ENCODE measurements around the gene NSRP1. TPM values are rescaled to one million over a fixed set of nuclear protein-coding genes. Genes with fewer than 3 reads are reported as not detected.
"Not testable (repeated sequence)": the region's sequence is repeated elsewhere in the genome, so short reads cannot be mapped to it uniquely, and the experiment has no call there.

The NSRP1 gene
- total RNA-seq, 2 experiments from 2014 or later, result 26.1 to 29.7 TPM

- Mint-ChIP-seq H3K27me3 (peaks cover 15% of the 10 kb centered on the region), H3K9me3 (no peaks in the 10 kb centered on the region), H3K4me3 (no peak overlapping the region), H3K36me3 (no peaks in the 10 kb centered on the region), H3K27ac (no peak overlapping the region), H3K4me1 (peaks cover 6% of the 10 kb centered on the region)
- no peak for DNase-seq
Measured at GRCh38 chr17:30103921-30104320, 12.7 kb upstream of the NSRP1 start.

GRCh38 chr17:30104575-30105339, 11.9 kb upstream of the NSRP1 start:
- Mint-ChIP-seq H3K27ac (no peak overlapping the region), H3K9me3 (no peaks in the 10 kb centered on the region), H3K4me3 (peak overlapping the region; percentile 80), H3K4me1 (peaks cover 6% of the 10 kb centered on the region), H3K36me3 (no peaks in the 10 kb centered on the region), H3K27me3 (peaks cover 17% of the 10 kb centered on the region)
- peak; percentile 65 for DNase-seq

- peaks cover 20% of the 10 kb centered on the region for H3K4me1 Mint-ChIP-seq
- no peaks in the 10 kb centered on the region for H3K9me3 Mint-ChIP-seq
- no peak for DNase-seq
- H3K27ac Mint-ChIP-seq, result no peak overlapping the region
- no peak overlapping the region for H3K4me3 Mint-ChIP-seq
- H3K27me3 Mint-ChIP-seq, result peaks cover 11% of the 10 kb centered on the region
- H3K36me3 Mint-ChIP-seq, result peaks cover 5% of the 10 kb centered on the region
Measured at GRCh38 chr17:30112794-30113193, 3.8 kb upstream of the NSRP1 start.

GRCh38 chr17:30113213-30113612, 3.4 kb upstream of the NSRP1 start:
- H3K9me3 Mint-ChIP-seq, result no peaks in the 10 kb centered on the region
- peaks cover 24% of the 10 kb centered on the region for H3K4me1 Mint-ChIP-seq
- H3K27me3 Mint-ChIP-seq, result peaks cover 10% of the 10 kb centered on the region
- H3K27ac Mint-ChIP-seq, result no peak overlapping the region
- H3K4me3 Mint-ChIP-seq, result no peak overlapping the region
- peaks cover 7% of the 10 kb centered on the region for H3K36me3 Mint-ChIP-seq
- DNase-seq, result peak; percentile 20

- no peaks in the 10 kb centered on the region for H3K27me3 Mint-ChIP-seq
- peaks cover 26% of the 10 kb centered on the region for H3K36me3 Mint-ChIP-seq
- H3K9me3 Mint-ChIP-seq, result no peaks in the 10 kb centered on the region
- no peak for DNase-seq
- H3K4me3 Mint-ChIP-seq, result peak overlapping the region; percentile 95
- peak overlapping the region; percentile 98 for H3K27ac Mint-ChIP-seq
- H3K4me1 Mint-ChIP-seq, result peaks cover 46% of the 10 kb centered on the region
Measured at GRCh38 chr17:30116345-30116660, 313 bp upstream of the NSRP1 start.

GRCh38 chr17:30117675-30118081, 1.1 kb downstream of the NSRP1 start:
- H3K4me1 Mint-ChIP-seq, result peaks cover 45% of the 10 kb centered on the region
- peak overlapping the region; percentile 95 for H3K4me3 Mint-ChIP-seq
- H3K27ac Mint-ChIP-seq, result peak overlapping the region; percentile 98
- no peaks in the 10 kb centered on the region for H3K27me3 Mint-ChIP-seq
- no peak for DNase-seq
- H3K36me3 Mint-ChIP-seq, result peaks cover 33% of the 10 kb centered on the region
- H3K9me3 Mint-ChIP-seq, result no peaks in the 10 kb centered on the region

- H3K27me3 Mint-ChIP-seq, H3K27ac Mint-ChIP-seq, H3K9me3 Mint-ChIP-seq, DNase-seq: not testable (repeated sequence)
- Mint-ChIP-seq H3K4me3 (peak overlapping the region; percentile 95), H3K36me3 (peaks cover 34% of the 10 kb centered on the region), H3K4me1 (peaks cover 37% of the 10 kb centered on the region)
Measured at GRCh38 chr17:30118635-30119034, 2.0 kb downstream of the NSRP1 start.

GRCh38 chr17:30124273-30124796, 7.7 kb downstream of the NSRP1 start:
- Mint-ChIP-seq H3K9me3 (no peaks in the 10 kb centered on the region), H3K4me1 (peaks cover 43% of the 10 kb centered on the region), H3K27ac (peak overlapping the region; percentile 16), H3K36me3 (peaks cover 24% of the 10 kb centered on the region), H3K27me3 (no peaks in the 10 kb centered on the region), H3K4me3 (no peak overlapping the region)
- no peak for DNase-seq

- Mint-ChIP-seq H3K27ac (no peak overlapping the region), H3K9me3 (no peaks in the 10 kb centered on the region), H3K36me3 (peaks cover 36% of the 10 kb centered on the region), H3K27me3 (no peaks in the 10 kb centered on the region), H3K4me3 (no peak overlapping the region), H3K4me1 (peaks cover 25% of the 10 kb centered on the region)
- DNase-seq, result no peak
Measured at GRCh38 chr17:30130121-30130520, 13.5 kb downstream of the NSRP1 start.

GRCh38 chr17:30132615-30133014, 16.0 kb downstream of the NSRP1 start:
- Mint-ChIP-seq H3K4me3 (no peak overlapping the region), H3K27ac (no peak overlapping the region), H3K9me3 (no peaks in the 10 kb centered on the region), H3K4me1 (peaks cover 22% of the 10 kb centered on the region), H3K36me3 (peaks cover 32% of the 10 kb centered on the region), H3K27me3 (no peaks in the 10 kb centered on the region)
- no peak for DNase-seq

GRCh38 chr17:30133197-30133596, 16.6 kb downstream of the NSRP1 start:
- Mint-ChIP-seq H3K36me3 (peaks cover 32% of the 10 kb centered on the region), H3K27me3 (no peaks in the 10 kb centered on the region), H3K4me1 (peaks cover 27% of the 10 kb centered on the region), H3K4me3 (no peak overlapping the region), H3K27ac (no peak overlapping the region), H3K9me3 (no peaks in the 10 kb centered on the region)
- DNase-seq, result no peak

GRCh38 chr17:30134551-30134950, 17.9 kb downstream of the NSRP1 start:
- Mint-ChIP-seq H3K36me3 (peaks cover 39% of the 10 kb centered on the region), H3K27ac (no peak overlapping the region), H3K4me1 (peaks cover 31% of the 10 kb centered on the region), H3K4me3 (no peak overlapping the region), H3K27me3 (no peaks in the 10 kb centered on the region), H3K9me3 (no peaks in the 10 kb centered on the region)
- no peak for DNase-seq

GRCh38 chr17:30137158-30137557, 20.5 kb downstream of the NSRP1 start:
- no peak for DNase-seq
- Mint-ChIP-seq H3K4me1 (peaks cover 27% of the 10 kb centered on the region), H3K4me3 (no peak overlapping the region), H3K27ac (no peak overlapping the region), H3K36me3 (peaks cover 30% of the 10 kb centered on the region), H3K9me3 (no peaks in the 10 kb centered on the region), H3K27me3 (no peaks in the 10 kb centered on the region)

GRCh38 chr17:30147860-30148259, 31.2 kb downstream of the NSRP1 start:
- peak; percentile 17 for DNase-seq
- H3K27me3 Mint-ChIP-seq, H3K4me3 Mint-ChIP-seq, H3K27ac Mint-ChIP-seq, H3K9me3 Mint-ChIP-seq: not testable (repeated sequence)
- peaks cover 17% of the 10 kb centered on the region for H3K4me1 Mint-ChIP-seq
- H3K36me3 Mint-ChIP-seq, result peaks cover 16% of the 10 kb centered on the region

GRCh38 chr17:30148376-30148775, 31.8 kb downstream of the NSRP1 start:
- Mint-ChIP-seq H3K9me3 (no peaks in the 10 kb centered on the region), H3K4me1 (peaks cover 16% of the 10 kb centered on the region), H3K27ac (no peak overlapping the region)

GRCh38 chr17:30151471-30151870, 34.9 kb downstream of the NSRP1 start:
- no peak for DNase-seq
- H3K36me3 Mint-ChIP-seq, result peaks cover 20% of the 10 kb centered on the region
- no peak overlapping the region for H3K4me3 Mint-ChIP-seq
- no peak overlapping the region for H3K27ac Mint-ChIP-seq
- peaks cover 19% of the 10 kb centered on the region for H3K4me1 Mint-ChIP-seq
- H3K9me3 Mint-ChIP-seq, result no peaks in the 10 kb centered on the region
- no peaks in the 10 kb centered on the region for H3K27me3 Mint-ChIP-seq

More at GRCh38 chr17:30148376-30148775, 31.8 kb downstream of the NSRP1 start:
- peaks cover 16% of the 10 kb centered on the region for H3K36me3 Mint-ChIP-seq
- H3K27me3 Mint-ChIP-seq, result no peaks in the 10 kb centered on the region
- DNase-seq, result no peak
- no peak overlapping the region for H3K4me3 Mint-ChIP-seq

Data from activated naive CD8-positive, alpha-beta T cell treated with anti-CD3 and anti-CD28 coated beads for 36 hours (primary cell).